Liver (tissue), 9 donors: Measurements from ENCODE around the gene MCL1. TPM values are rescaled to one million over a fixed set of nuclear protein-coding genes. Genes with fewer than 3 reads are reported as not detected.

Source experiments
- DNase-seq: peaks from one replicate; pipeline ENCODE4 v3.0.0-alpha.2; 2017; ENCODE audit warnings: low spot score
- H3K27ac ChIP-seq, 2 donors: one replicate each; pipeline ENCODE4 v1.7.0; 2013; ENCODE audit warnings: inconsistent platforms in 2 of 2, low read length in 2 of 2, control low read depth in 1 of 2, low read depth in 1 of 2, mild to moderate bottlenecking in 1 of 2
- H3K27me3 ChIP-seq, 4 donors: one replicate each; pipeline versions ENCODE4 v1.6.1 to v1.7.0; 2013; ENCODE audit warnings: low read length in 3 of 4, inconsistent platforms in 1 of 4, mild to moderate bottlenecking in 1 of 4, moderate library complexity in 1 of 4; ENCODE audit not compliant: control insufficient read depth in 4 of 4, insufficient read depth in 4 of 4
- H3K36me3 ChIP-seq, 4 donors: one replicate each; pipeline versions ENCODE4 v1.6.1 to v1.7.0; 2013; ENCODE audit warnings: low read length in 3 of 4, mild to moderate bottlenecking in 3 of 4, low read depth in 1 of 4, moderate library complexity in 1 of 4; ENCODE audit not compliant: control insufficient read depth in 4 of 4, insufficient read depth in 3 of 4
- H3K4me1 ChIP-seq, 4 donors: one replicate each; pipeline versions ENCODE4 v1.6.1 to v1.7.0; 2013; ENCODE audit warnings: low read length in 3 of 4, mild to moderate bottlenecking in 3 of 4, moderate library complexity in 1 of 4; ENCODE audit not compliant: control insufficient read depth in 4 of 4, insufficient read depth in 4 of 4
- H3K4me3 ChIP-seq, 3 donors: one replicate each; pipeline versions ENCODE4 v1.6.1 to v1.7.0; 2013; ENCODE audit warnings: low read length in 3 of 3, control low read depth in 1 of 3, low read depth in 1 of 3, mild to moderate bottlenecking in 1 of 3
- H3K9ac ChIP-seq, 2 donors: one replicate each; pipeline ENCODE4 v1.7.0; 2013; ENCODE audit warnings: low read length in 2 of 2, mild to moderate bottlenecking in 2 of 2, moderate library complexity in 2 of 2, control low read depth in 1 of 2, low read depth in 1 of 2
- H3K9me3 ChIP-seq, 4 donors: one replicate each; pipeline versions ENCODE4 v1.6.1 to v1.7.0; 2013; ENCODE audit warnings: low read length in 3 of 4; ENCODE audit not compliant: control insufficient read depth in 4 of 4
- ATF3 ChIP-seq: IDR thresholded peaks from 2 replicates; pipeline ENCODE4 v1.6.1; 2016; ENCODE audit warnings: antibody characterized with exemption
- FOXA1 ChIP-seq: IDR thresholded peaks from 2 replicates; pipeline ENCODE4 v1.6.1; 2016; ENCODE audit warnings: antibody characterized with exemption
- FOXA2 ChIP-seq: IDR thresholded peaks from 2 replicates; pipeline ENCODE4 v1.6.1; 2016; ENCODE audit warnings: antibody characterized with exemption
- GABPA ChIP-seq, 2 donors: IDR thresholded peaks in 1 of 2; conservative IDR thresholded peaks in 1 of 2; 2 replicates each; pipeline ENCODE4 v1.6.1; 2016; ENCODE audit warnings: antibody characterized with exemption in 2 of 2, mild to moderate bottlenecking in 1 of 2, moderate library complexity in 1 of 2
- HNF4A ChIP-seq, 2 donors: conservative IDR thresholded peaks; 2 replicates each; pipeline ENCODE4 v1.6.1; 2016; ENCODE audit warnings: antibody characterized with exemption in 2 of 2, mild to moderate bottlenecking in 2 of 2
- JUND ChIP-seq, 2 donors: IDR thresholded peaks; 2 replicates each; pipeline ENCODE4 v1.6.1; 2016; ENCODE audit warnings: antibody characterized with exemption in 2 of 2
- REST ChIP-seq: IDR thresholded peaks from 2 replicates; pipeline ENCODE4 v1.6.1; 2016; ENCODE audit warnings: antibody characterized with exemption, mild to moderate bottlenecking
- SP1 ChIP-seq: IDR thresholded peaks from 2 replicates; pipeline ENCODE4 v1.6.1; 2018; ENCODE audit warnings: antibody characterized with exemption, mild to moderate bottlenecking
- WGBS: extraction: QIAGEN DNeasy Blood & Tissue Kit; methylation state at CpG from one replicate; pipeline ENCODE4 v1.1.7; 2013; 5-methylcytosine and 5-hydroxymethylcytosine counted together
- polyA plus RNA-seq, 2 donors: library from polyadenylated mRNA; stranded (reverse) in 1 of 2; unstranded in 1 of 2; fragments of 200-250 nt in 1 of 2; fragments of >200 nt in 1 of 2; fragmentation: Nextera tagmentation in 1 of 2; extraction: Ambion mirVana in 1 of 2; gene quantifications; one replicate each; pipeline versions ENCODE4 v1.2.1 to v1.2.3, GENCODE V29; 2013 to 2015
- total RNA-seq, 2 donors: library from RNA; depleted of rRNA; stranded (reverse); fragments of >200 nt; gene quantifications; one replicate each; pipeline ENCODE4 v1.2.3, GENCODE V29; 2014
- TF ChIP-seq, protein P1 (sequence below): fragments of 150-350 bp; IDR thresholded peaks from 2 replicates; pipeline ENCODE4 v1.5.1; 2017; ENCODE audit warnings: improper control_type of control experiment, low read depth, low read length; ENCODE audit not compliant: missing input control
- TF ChIP-seq, protein P2 (sequence below): IDR thresholded peaks from 2 replicates; pipeline ENCODE4 v1.6.1; 2016; ENCODE audit warnings: antibody characterized with exemption
- donor health status: healthy.
- donor health status: healthy.
- donor health status: healthy.
- donor health status: healthy.
- donor health status: healthy.

The MCL1 gene
- total and polyA plus RNA-seq, 4 donors = 23.4 to 181 (median 80.0) TPM

- H3K36me3 ChIP-seq = peaks cover 0 to 11% (median 4%) of the 10 kb centered on the region in 4 donors
- 58% methylated on average over 1 of the region's 1 CpG for WGBS
- H3K9me3 ChIP-seq = no peaks in the 10 kb centered on the region
- H3K27ac ChIP-seq = peak overlapping the region; percentile 80
- H3K9ac ChIP-seq = no peak overlapping the region
- H3K4me1 ChIP-seq = peaks cover 14 to 40% (median 26%) of the 10 kb centered on the region in 4 donors
- no peak for TF ChIP-seq FOXA1
- no peak for TF ChIP-seq FOXA2
- TF ChIP-seq JUND (IDR thresholded peaks at IDR 0.05) = no peak
- no peak for TF ChIP-seq GABPA (IDR thresholded peaks at IDR 0.05 in 1 of 2, conservative IDR thresholded peaks at IDR 0.05 in 1 of 2)
- TF ChIP-seq, protein P1, sequence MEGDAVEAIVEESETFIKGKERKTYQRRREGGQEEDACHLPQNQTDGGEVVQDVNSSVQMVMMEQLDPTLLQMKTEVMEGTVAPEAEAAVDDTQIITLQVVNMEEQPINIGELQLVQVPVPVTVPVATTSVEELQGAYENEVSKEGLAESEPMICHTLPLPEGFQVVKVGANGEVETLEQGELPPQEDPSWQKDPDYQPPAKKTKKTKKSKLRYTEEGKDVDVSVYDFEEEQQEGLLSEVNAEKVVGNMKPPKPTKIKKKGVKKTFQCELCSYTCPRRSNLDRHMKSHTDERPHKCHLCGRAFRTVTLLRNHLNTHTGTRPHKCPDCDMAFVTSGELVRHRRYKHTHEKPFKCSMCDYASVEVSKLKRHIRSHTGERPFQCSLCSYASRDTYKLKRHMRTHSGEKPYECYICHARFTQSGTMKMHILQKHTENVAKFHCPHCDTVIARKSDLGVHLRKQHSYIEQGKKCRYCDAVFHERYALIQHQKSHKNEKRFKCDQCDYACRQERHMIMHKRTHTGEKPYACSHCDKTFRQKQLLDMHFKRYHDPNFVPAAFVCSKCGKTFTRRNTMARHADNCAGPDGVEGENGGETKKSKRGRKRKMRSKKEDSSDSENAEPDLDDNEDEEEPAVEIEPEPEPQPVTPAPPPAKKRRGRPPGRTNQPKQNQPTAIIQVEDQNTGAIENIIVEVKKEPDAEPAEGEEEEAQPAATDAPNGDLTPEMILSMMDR = no peak
- TF ChIP-seq, protein P2, sequence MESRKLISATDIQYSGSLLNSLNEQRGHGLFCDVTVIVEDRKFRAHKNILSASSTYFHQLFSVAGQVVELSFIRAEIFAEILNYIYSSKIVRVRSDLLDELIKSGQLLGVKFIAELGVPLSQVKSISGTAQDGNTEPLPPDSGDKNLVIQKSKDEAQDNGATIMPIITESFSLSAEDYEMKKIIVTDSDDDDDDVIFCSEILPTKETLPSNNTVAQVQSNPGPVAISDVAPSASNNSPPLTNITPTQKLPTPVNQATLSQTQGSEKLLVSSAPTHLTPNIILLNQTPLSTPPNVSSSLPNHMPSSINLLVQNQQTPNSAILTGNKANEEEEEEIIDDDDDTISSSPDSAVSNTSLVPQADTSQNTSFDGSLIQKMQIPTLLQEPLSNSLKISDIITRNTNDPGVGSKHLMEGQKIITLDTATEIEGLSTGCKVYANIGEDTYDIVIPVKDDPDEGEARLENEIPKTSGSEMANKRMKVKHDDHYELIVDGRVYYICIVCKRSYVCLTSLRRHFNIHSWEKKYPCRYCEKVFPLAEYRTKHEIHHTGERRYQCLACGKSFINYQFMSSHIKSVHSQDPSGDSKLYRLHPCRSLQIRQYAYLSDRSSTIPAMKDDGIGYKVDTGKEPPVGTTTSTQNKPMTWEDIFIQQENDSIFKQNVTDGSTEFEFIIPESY = no peak
- TF ChIP-seq ATF3 = no peak
- TF ChIP-seq HNF4A (conservative IDR thresholded peaks at IDR 0.05) = no peak
- DNase-seq = no peak
- H3K4me3 ChIP-seq = no peak overlapping the region
- no peaks in the 10 kb centered on the region for H3K27me3 ChIP-seq
Observed at GRCh38 chr1:150551784-150552127, 27.7 kb downstream of the MCL1 start.

DNA sequence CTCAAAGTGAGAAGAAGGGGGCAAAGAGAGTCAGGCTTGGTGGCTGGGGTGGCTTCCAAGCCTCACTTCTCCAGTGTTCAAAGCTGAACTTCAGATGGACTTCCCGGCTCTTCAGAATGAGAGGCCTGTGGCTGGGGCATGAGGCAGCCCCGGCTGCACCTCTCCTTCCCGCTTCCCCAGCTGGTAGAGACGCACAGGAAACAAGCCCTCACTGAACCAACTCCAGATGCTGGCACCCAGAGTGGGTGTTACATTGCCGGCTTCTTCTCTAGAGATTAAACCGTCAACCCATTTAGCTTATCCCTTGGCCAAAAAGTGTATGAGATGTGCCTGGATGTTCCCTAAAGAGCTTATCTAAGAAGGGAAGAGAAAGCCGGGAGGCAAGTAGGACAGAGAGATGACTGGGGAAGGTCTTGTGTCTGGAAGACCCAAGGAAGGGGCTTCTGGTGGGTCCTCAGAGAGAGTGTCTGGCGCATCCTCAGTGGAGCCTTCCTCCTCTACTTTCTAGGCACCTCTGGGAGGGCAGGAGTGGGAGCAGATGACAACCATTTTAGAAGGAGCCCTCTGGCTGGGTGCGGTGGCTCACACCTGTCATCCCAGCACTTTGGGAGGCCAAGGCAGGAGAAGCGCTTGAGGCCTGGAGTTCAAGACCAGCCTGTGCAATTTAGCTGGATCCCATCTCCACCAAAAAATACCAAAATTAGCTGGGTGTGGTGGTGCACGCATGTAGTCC is 28.2 kb downstream of the MCL1 start:
- Histone ChIP-seq H3K27me3 (no peaks in the 10 kb centered on the region), H3K9ac (peak overlapping the region in 1 of 2 donors; percentile 12), H3K9me3 (no peaks in the 10 kb centered on the region), H3K4me1 (peaks cover 14 to 40% (median 26%) of the 10 kb centered on the region in 4 donors), H3K4me3 (no peak overlapping the region), H3K36me3 (peaks cover 0 to 8% (median 4%) of the 10 kb centered on the region in 4 donors), H3K27ac (peak overlapping the region; percentile 80)
- DNase-seq = no peak
- TF ChIP-seq ATF3 (no peak), HNF4A (conservative IDR thresholded peaks at IDR 0.05) (no peak), FOXA2 (no peak), REST (no peak), SP1 (no peak)
- 81% methylated on average over 11 of the region's 11 CpGs for WGBS
